ENCODE measurements around the gene NALCN.

Gene NALCN

DNA sequence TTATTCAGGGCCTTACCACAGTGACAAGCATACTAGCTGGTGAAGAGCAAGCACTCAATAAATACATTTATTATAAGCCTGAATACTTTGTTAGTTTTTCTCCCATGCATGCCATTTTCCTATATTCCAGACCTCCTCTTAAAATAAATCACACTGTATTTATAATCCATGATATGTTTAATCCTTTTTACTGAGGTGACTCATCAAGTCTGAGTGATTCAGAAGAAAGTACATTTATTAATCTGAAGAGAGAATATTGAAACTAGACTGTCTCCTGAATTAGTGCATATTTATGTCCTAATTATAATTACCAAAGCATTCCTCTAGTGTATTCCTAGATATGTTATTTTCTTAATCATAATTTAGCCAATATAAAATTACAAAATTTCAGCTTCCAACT, 323.3 kb downstream of the NALCN start:
- H3K4me2 ChIP-seq (ENCODE audit: low read length): no peak overlapping the region
- peaks cover 21% of the 10 kb centered on the region; the same call in 1 of the 2 replicates for H3K27me3 ChIP-seq (ENCODE audit: low read depth, low read length)
- no peak overlapping the region for H3K9ac ChIP-seq (ENCODE audit: low read length)
- H3K4me1 ChIP-seq (ENCODE audit: low read length): peaks cover 11% of the 10 kb centered on the region; the same call in 1 of the 2 replicates
- no peak overlapping the region for H3K4me3 ChIP-seq (ENCODE audit: low read length)
- no peak overlapping the region for H2AFZ ChIP-seq (ENCODE audit: low read depth, low read length)
- no peaks in the 10 kb centered on the region for H3K36me3 ChIP-seq (replicated peaks; ENCODE audit: low read depth, low read length)
- no peaks in the 10 kb centered on the region for H4K20me1 ChIP-seq (ENCODE audit: insufficient read depth, low read length)
- no peaks in the 10 kb centered on the region for H3K79me2 ChIP-seq (ENCODE audit: low read length)
- H3K27ac ChIP-seq (ENCODE audit: low read length): no peak overlapping the region
- no peak for TF ChIP-seq EZH2phosphoT487 (IDR thresholded peaks at IDR 0.05; ENCODE audit: low read depth)
- TF ChIP-seq, protein P1, sequence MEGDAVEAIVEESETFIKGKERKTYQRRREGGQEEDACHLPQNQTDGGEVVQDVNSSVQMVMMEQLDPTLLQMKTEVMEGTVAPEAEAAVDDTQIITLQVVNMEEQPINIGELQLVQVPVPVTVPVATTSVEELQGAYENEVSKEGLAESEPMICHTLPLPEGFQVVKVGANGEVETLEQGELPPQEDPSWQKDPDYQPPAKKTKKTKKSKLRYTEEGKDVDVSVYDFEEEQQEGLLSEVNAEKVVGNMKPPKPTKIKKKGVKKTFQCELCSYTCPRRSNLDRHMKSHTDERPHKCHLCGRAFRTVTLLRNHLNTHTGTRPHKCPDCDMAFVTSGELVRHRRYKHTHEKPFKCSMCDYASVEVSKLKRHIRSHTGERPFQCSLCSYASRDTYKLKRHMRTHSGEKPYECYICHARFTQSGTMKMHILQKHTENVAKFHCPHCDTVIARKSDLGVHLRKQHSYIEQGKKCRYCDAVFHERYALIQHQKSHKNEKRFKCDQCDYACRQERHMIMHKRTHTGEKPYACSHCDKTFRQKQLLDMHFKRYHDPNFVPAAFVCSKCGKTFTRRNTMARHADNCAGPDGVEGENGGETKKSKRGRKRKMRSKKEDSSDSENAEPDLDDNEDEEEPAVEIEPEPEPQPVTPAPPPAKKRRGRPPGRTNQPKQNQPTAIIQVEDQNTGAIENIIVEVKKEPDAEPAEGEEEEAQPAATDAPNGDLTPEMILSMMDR (IDR thresholded peaks at IDR 0.05; ENCODE audit: low read depth, low read length): no peak
- H3K9me3 ChIP-seq (ENCODE audit: insufficient read depth, low read length): no peaks in the 10 kb centered on the region

DNA sequence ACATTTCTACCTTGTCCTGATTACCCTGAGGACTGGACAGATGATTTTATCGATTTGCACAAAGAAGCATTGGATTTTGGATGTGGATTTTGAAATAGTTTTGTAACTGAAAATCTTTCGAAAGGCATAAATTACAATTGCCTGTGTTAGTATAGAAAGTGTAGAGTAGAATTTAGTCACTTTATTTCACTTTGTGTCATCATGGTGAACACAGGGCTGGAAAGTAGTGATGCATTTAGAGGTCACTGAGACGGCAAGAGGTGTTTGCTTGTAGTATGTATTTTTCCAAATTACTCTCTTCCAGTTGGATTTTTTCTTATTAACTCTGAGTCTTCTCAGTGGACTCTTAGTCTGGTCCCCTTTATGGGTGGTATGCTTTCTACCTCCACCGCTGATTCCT, 326.0 kb downstream of the NALCN start:
- Histone ChIP-seq H3K9me3 (ENCODE audit: insufficient read depth, low read length) (no peaks in the 10 kb centered on the region), H2AFZ (ENCODE audit: low read depth, low read length) (no peak overlapping the region), H3K79me2 (ENCODE audit: low read length) (no peaks in the 10 kb centered on the region), H4K20me1 (ENCODE audit: insufficient read depth, low read length) (no peaks in the 10 kb centered on the region), H3K4me2 (ENCODE audit: low read length) (peak overlapping the region; percentile 39), H3K4me1 (ENCODE audit: low read length) (peaks cover 11% of the 10 kb centered on the region; the same call in 1 of the 2 replicates), H3K4me3 (ENCODE audit: low read length) (no peak overlapping the region), H3K27ac (ENCODE audit: low read length) (no peak overlapping the region), H3K9ac (ENCODE audit: low read length) (no peak overlapping the region), H3K36me3 (replicated peaks; ENCODE audit: low read depth, low read length) (no peaks in the 10 kb centered on the region), H3K27me3 (ENCODE audit: low read depth, low read length) (0 out of 2 replicates have a peak, but pooled peaks cover 23% of the 10 kb centered on the region)
- no peak for TF ChIP-seq EZH2phosphoT487 (IDR thresholded peaks at IDR 0.05; ENCODE audit: low read depth)
- TF ChIP-seq, protein P1 (IDR thresholded peaks at IDR 0.05; ENCODE audit: low read depth, low read length): no peak

DNA sequence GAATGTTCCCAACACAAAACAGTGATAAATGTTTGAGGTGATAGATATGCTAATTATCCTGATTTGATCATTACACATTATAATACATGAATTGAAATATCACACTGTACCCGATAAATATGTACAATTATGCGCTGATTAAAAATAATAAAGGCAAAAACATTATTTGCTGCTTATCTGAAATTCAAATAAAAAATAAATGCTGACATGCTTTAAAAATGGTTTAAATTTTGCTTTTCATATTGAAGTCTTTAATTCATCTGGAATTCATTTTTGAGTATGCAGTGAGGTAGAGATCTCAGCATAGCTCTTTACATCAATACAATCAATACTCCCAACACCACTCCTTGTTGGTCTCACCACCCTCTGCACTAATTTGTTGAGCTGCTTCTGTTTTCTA, 330.8 kb downstream of the NALCN start:
- H3K4me3 ChIP-seq (ENCODE audit: low read length): no peak overlapping the region
- H3K9me3 ChIP-seq (ENCODE audit: insufficient read depth, low read length): no peaks in the 10 kb centered on the region
- no peak overlapping the region for H2AFZ ChIP-seq (ENCODE audit: low read depth, low read length)
- peaks cover 8% of the 10 kb centered on the region; the same call in 1 of the 2 replicates for H3K4me1 ChIP-seq (ENCODE audit: low read length)
- H3K36me3 ChIP-seq (replicated peaks; ENCODE audit: low read depth, low read length): no peaks in the 10 kb centered on the region
- H3K27ac ChIP-seq (ENCODE audit: low read length): no peak overlapping the region
- TF ChIP-seq EZH2phosphoT487 (IDR thresholded peaks at IDR 0.05; ENCODE audit: low read depth): no peak
- TF ChIP-seq, protein P1 (IDR thresholded peaks at IDR 0.05; ENCODE audit: low read depth, low read length): no peak
- H3K27me3 ChIP-seq (ENCODE audit: low read depth, low read length): 0 out of 2 replicates have a peak, but pooled peaks cover 13% of the 10 kb centered on the region
- H4K20me1 ChIP-seq (ENCODE audit: insufficient read depth, low read length): no peaks in the 10 kb centered on the region
- no peak overlapping the region for H3K4me2 ChIP-seq (ENCODE audit: low read length)
- H3K9ac ChIP-seq (ENCODE audit: low read length): no peak overlapping the region
- H3K79me2 ChIP-seq (ENCODE audit: low read length): no peaks in the 10 kb centered on the region

DNA sequence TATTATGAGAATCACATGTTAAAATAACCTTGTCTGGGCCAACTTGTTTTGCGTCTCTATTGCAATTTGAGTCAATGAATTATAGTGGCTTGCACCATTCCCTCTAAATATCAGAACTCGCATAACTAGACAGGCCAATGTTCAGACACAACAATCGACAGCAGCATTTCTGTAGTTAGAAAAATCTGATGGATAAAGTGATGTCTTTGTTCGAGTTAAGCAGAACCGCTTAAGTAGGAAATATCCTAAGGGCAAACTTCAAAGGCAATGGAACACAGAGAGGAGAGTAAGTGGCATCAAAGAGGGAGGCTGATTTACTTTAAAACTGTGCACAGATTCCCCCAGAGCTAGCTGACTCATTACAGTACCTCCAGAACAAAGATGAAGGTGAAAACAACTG, 333.9 kb downstream of the NALCN start:
- Histone ChIP-seq H3K9me3 (ENCODE audit: insufficient read depth, low read length) (no peaks in the 10 kb centered on the region), H3K36me3 (replicated peaks; ENCODE audit: low read depth, low read length) (no peaks in the 10 kb centered on the region), H3K27me3 (ENCODE audit: low read depth, low read length) (0 out of 2 replicates have a peak, but pooled peaks cover 2% of the 10 kb centered on the region), H4K20me1 (ENCODE audit: insufficient read depth, low read length) (no peaks in the 10 kb centered on the region), H3K4me2 (ENCODE audit: low read length) (no peak overlapping the region), H3K4me1 (ENCODE audit: low read length) (no peaks in the 10 kb centered on the region), H3K9ac (ENCODE audit: low read length) (no peak overlapping the region), H2AFZ (ENCODE audit: low read depth, low read length) (no peak overlapping the region), H3K27ac (ENCODE audit: low read length) (no peak overlapping the region), H3K4me3 (ENCODE audit: low read length) (no peak overlapping the region), H3K79me2 (ENCODE audit: low read length) (no peaks in the 10 kb centered on the region)
- TF ChIP-seq, protein P1 (IDR thresholded peaks at IDR 0.05; ENCODE audit: low read depth, low read length): no peak
- no peak for TF ChIP-seq EZH2phosphoT487 (IDR thresholded peaks at IDR 0.05; ENCODE audit: low read depth)

Measured in OCI-LY3 (cell line).